SU-DHL-6 (cell line): ENCODE measurements around the gene NLGN1.

Experiments used
- EZH2phosphoT487 ChIP-seq: fragments of 200-600 bp; sonication (generic), shearing (Covaris generic); conservative IDR thresholded peaks from 2 replicates; pipeline ENCODE4 v1.6.1; 2018; ENCODE audit warnings: mild to moderate bottlenecking, antibody characterized with exemption, low read length, moderate library complexity, mixed read lengths
- TF ChIP-seq, protein P1 (sequence below): fragments of 200-600 bp; sonication (generic); IDR thresholded peaks from one replicate; pipeline ENCODE4 v1.5.1; 2017; ENCODE audit warnings: antibody characterized with exemption, mild to moderate bottlenecking, low read length, moderate library complexity; ENCODE audit not compliant: insufficient read depth, poor library complexity, severe bottlenecking

GRCh38 chr3:173538410-173538809, 140.9 kb downstream of the NLGN1 start:
- TF ChIP-seq, protein P1, sequence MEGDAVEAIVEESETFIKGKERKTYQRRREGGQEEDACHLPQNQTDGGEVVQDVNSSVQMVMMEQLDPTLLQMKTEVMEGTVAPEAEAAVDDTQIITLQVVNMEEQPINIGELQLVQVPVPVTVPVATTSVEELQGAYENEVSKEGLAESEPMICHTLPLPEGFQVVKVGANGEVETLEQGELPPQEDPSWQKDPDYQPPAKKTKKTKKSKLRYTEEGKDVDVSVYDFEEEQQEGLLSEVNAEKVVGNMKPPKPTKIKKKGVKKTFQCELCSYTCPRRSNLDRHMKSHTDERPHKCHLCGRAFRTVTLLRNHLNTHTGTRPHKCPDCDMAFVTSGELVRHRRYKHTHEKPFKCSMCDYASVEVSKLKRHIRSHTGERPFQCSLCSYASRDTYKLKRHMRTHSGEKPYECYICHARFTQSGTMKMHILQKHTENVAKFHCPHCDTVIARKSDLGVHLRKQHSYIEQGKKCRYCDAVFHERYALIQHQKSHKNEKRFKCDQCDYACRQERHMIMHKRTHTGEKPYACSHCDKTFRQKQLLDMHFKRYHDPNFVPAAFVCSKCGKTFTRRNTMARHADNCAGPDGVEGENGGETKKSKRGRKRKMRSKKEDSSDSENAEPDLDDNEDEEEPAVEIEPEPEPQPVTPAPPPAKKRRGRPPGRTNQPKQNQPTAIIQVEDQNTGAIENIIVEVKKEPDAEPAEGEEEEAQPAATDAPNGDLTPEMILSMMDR = no peak
- TF ChIP-seq EZH2phosphoT487 = no peak
